ENCODE results near the gene CFAP77. TPM values are rescaled to one million over a fixed set of nuclear protein-coding genes. Genes with fewer than 3 reads are reported as not detected.

The CFAP77 gene
- total and polyA plus RNA-seq, 9 of the 15 experiments (the other 6 are each of a cell fraction or from before 2014, with no cell fraction given), result not detected

DNA sequence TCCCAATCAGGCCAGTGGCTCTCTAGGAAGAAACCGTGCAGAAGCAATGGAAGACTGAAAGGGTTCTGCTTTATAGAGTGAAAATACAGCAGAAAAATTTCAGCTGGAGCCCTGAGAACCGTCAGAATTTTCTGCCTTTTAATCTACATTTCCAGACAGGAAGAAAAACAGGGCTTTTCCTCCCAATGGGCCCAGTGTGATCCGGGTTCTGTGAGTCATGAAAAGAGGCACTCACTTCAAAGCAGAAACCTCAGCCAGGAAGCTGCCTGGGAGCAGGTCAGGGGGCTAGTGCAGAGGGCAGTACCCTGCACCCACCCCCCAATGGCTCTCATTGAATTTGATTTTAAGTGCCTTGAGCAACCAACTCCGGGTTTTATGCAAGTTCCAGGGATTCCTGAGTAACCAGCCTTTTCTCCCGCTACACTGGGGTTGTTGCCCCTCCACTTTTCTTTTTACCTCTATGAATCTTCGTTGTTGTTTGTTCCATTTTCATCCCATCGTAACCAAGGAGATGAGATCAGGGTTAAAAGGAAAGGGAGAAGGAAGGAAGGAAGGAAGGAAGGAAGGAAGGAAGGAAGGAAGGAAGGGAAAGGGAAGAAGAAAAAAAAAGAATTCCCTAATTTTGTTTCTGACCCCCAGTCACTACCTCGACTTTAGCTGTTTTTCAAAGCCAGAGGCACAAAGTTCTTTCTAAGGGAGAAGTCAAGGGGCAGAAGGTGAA, 173.7 kb downstream of the CFAP77 start:
- intact Hi-C loops (cut with micrococcal nuclease) (no loop called here), in situ Hi-C loops (cut with MboI) (no loop called here)
- ATAC-seq (no peak), DNase-seq (ENCODE audit: extremely low read depth in 1 of 4, low spot score in 3 of 4) (no peak), FAIRE-seq (no peak)
- BruUV-seq (replicated peaks), result no TSS peak
- H3K4me3 ChIP-seq, result no peak overlapping the region
- H3K4me2 ChIP-seq (ENCODE audit: insufficient read depth, low read length), result no peak overlapping the region
- peaks cover 11% of the 10 kb centered on the region; the same call in 1 of the 2 replicates for H4K20me1 ChIP-seq (replicated peaks; ENCODE audit: control insufficient read depth, insufficient read depth, low read length)
- 3% methylated on average over 8 of the region's 8 CpGs for WGBS (ENCODE audit: insufficient coverage, low coverage, missing lambda C conversion rate)
- no peaks in the 10 kb centered on the region for H3K79me2 ChIP-seq (ENCODE audit: control insufficient read depth, insufficient read depth, low read length)
- no peak overlapping the region for H3K9ac ChIP-seq (ENCODE audit: insufficient read depth in 1 of 2, low read depth in 2 of 2, low read length in 2 of 2)
- no peak overlapping the region for H2AFZ ChIP-seq (ENCODE audit: low read depth, low read length)
- H3K4me1 ChIP-seq (replicated peaks in 1 of 2; ENCODE audit: control insufficient read depth in 2 of 2, insufficient read depth in 2 of 2, low read length in 2 of 2), result peaks cover 0 to 14% of the 10 kb centered on the region in 2 experiments; a peak in 2 of 5 replicates
- H3K9me1 ChIP-seq (ENCODE audit: control insufficient read depth, insufficient read depth, low read length), result no peaks in the 10 kb centered on the region
- ChIA-PET CTCF (ENCODE audit: low intra/inter-chr PET ratio) (no interaction called here), POLR2A (interaction anchor here (1.0 kb wide), 1 partner anchor 214 kb away, joined by 3 read pairs; no protein-coding TSS in a partner anchor)
- no peaks in the 10 kb centered on the region for H3K9me3 ChIP-seq (replicated peaks; ENCODE audit: control insufficient read depth, insufficient read depth, low read depth, low read length)
- peaks cover 18 to 69% of the 10 kb centered on the region in 2 experiments; a peak in 4 of 5 replicates for H3K27me3 ChIP-seq (ENCODE audit: control insufficient read depth in 2 of 2, insufficient read depth in 2 of 2, low read length in 2 of 2)
- H3K36me3 ChIP-seq (ENCODE audit: control insufficient read depth, insufficient read depth, low read length), result no peaks in the 10 kb centered on the region
- no peak overlapping the region for H3K27ac ChIP-seq (ENCODE audit: extremely low read depth, low read depth, low read length)
- TF ChIP-seq KLF10 (CRISPR knock-in tag; IDR thresholded peaks at IDR 0.05), result no peak
- no peak for TF ChIP-seq CGGBP1 (CRISPR knock-in tag; IDR thresholded peaks at IDR 0.05)
- no peak for TF ChIP-seq RFX7 (CRISPR knock-in tag; IDR thresholded peaks at IDR 0.05)
- TF ChIP-seq E2F8 (IDR thresholded peaks at IDR 0.05; ENCODE audit: low read depth, partially characterized antibody), result no peak
- no peak for TF ChIP-seq PKNOX1 (IDR thresholded peaks at IDR 0.05)
- TF ChIP-seq PHF8 (IDR thresholded peaks at IDR 0.05; ENCODE audit: borderline replicate concordance, low read length), result no peak
- TF ChIP-seq, protein P1, sequence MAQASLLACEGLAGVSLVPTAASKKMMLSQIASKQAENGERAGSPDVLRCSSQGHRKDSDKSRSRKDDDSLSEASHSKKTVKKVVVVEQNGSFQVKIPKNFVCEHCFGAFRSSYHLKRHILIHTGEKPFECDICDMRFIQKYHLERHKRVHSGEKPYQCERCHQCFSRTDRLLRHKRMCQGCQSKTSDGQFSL (CRISPR knock-in tag; IDR thresholded peaks at IDR 0.05), result no peak
- TF ChIP-seq, protein P1 (tag; IDR thresholded peaks at IDR 0.05), result no peak
- TF ChIP-seq, protein P2, sequence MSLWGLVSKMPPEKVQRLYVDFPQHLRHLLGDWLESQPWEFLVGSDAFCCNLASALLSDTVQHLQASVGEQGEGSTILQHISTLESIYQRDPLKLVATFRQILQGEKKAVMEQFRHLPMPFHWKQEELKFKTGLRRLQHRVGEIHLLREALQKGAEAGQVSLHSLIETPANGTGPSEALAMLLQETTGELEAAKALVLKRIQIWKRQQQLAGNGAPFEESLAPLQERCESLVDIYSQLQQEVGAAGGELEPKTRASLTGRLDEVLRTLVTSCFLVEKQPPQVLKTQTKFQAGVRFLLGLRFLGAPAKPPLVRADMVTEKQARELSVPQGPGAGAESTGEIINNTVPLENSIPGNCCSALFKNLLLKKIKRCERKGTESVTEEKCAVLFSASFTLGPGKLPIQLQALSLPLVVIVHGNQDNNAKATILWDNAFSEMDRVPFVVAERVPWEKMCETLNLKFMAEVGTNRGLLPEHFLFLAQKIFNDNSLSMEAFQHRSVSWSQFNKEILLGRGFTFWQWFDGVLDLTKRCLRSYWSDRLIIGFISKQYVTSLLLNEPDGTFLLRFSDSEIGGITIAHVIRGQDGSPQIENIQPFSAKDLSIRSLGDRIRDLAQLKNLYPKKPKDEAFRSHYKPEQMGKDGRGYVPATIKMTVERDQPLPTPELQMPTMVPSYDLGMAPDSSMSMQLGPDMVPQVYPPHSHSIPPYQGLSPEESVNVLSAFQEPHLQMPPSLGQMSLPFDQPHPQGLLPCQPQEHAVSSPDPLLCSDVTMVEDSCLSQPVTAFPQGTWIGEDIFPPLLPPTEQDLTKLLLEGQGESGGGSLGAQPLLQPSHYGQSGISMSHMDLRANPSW (CRISPR knock-in tag; IDR thresholded peaks at IDR 0.05), result no peak
- no peak for TF ChIP-seq ZNF239 (CRISPR knock-in tag; IDR thresholded peaks at IDR 0.05)
- no peak for TF ChIP-seq THAP7 (CRISPR knock-in tag; IDR thresholded peaks at IDR 0.05)

Measured in K562 (cell line).